PC-3 (cell line): ENCODE measurements around the gene LIMS1. TPM values are rescaled to one million over a fixed set of nuclear protein-coding genes. Genes with fewer than 3 reads are reported as not detected.
"Not testable (repeated sequence)": the region's sequence is repeated elsewhere in the genome, so short reads cannot be mapped to it uniquely, and the experiment has no call there.

ENCODE experiments used
- ATAC-seq: fragments of 200-7000 bp; cut with Tn5 transposase; 2 replicates; pipeline ENCODE4 v1.9.1; 2020; ENCODE audit warnings: mild to moderate bottlenecking, moderate library complexity
- BruUV-seq: library from RNA; stranded (reverse); fragments of 400-500 nt; replicated peaks from 2 replicates; lab custom pipeline; 2021; lab: Mats Ljungman, UMichigan
- CTCF ChIA-PET: fragments of 300-600 bp; sonication (Branson Sonifier 250); formaldehyde crosslinking; loops from one replicate; lab custom pipeline; 2022; ENCODE audit warnings: antibody characterized with exemption; lab: Charles Lee
- POLR2A ChIA-PET: fragments of 300-600 bp; sonication (Branson Sonifier 250); formaldehyde crosslinking; loops from one replicate; lab custom pipeline; 2022; ENCODE audit warnings: antibody characterized with exemption; ENCODE audit not compliant: unreplicated experiment; lab: Charles Lee
- DNase-seq: peaks from one replicate; pipeline ENCODE4 v3.0.0-alpha.2; 2015
- H2AFZ ChIP-seq: fragments of 300-600 bp; sonication (generic); 2 replicates; pipeline ENCODE4 v1.6.0; 2016; ENCODE audit warnings: antibody characterized with exemption, low read length
- H3F3A ChIP-seq: fragments of 300-600 bp; sonication (generic); one replicate; pipeline ENCODE4 v1.6.0; 2017; ENCODE audit warnings: antibody characterized with exemption, low read length, control low read depth, mild to moderate bottlenecking; ENCODE audit not compliant: unreplicated experiment
- H3K27ac ChIP-seq: fragments of 300-600 bp; sonication (generic); 2 replicates; pipeline ENCODE4 v1.5.1; 2016; ENCODE audit warnings: mild to moderate bottlenecking, low read length
- H3K27me3 ChIP-seq: fragments of 300-600 bp; sonication (generic); 2 replicates; pipeline ENCODE4 v1.6.1; 2016; ENCODE audit warnings: low read length, mixed read lengths
- H3K36me3 ChIP-seq: fragments of 300-600 bp; sonication (generic); 2 replicates; pipeline ENCODE4 v1.6.1; 2016; ENCODE audit warnings: low read depth, mixed run types, low read length, mixed read lengths
- H3K4me1 ChIP-seq: fragments of 300-600 bp; sonication (generic); 2 replicates; pipeline ENCODE4 v1.5.1; 2016; ENCODE audit warnings: low read length; ENCODE audit not compliant: insufficient read depth
- H3K4me2 ChIP-seq: fragments of 300-600 bp; sonication (generic); 2 replicates; pipeline ENCODE4 v1.6.0; 2016; ENCODE audit warnings: low read length
- H3K4me3 ChIP-seq: fragments of 300-600 bp; sonication (generic); 2 replicates; pipeline ENCODE4 v1.5.1; 2016; ENCODE audit warnings: mild to moderate bottlenecking, low read length, mixed read lengths
- H3K79me2 ChIP-seq: fragments of 300-600 bp; sonication (generic); 2 replicates; pipeline ENCODE4 v1.6.1; 2017; ENCODE audit warnings: low read length, mixed read lengths
- H3K9ac ChIP-seq: fragments of 300-600 bp; sonication (generic); 2 replicates; pipeline ENCODE4 v1.6.0; 2016; ENCODE audit warnings: mild to moderate bottlenecking, low read length
- H3K9me2 ChIP-seq: fragments of 300-600 bp; sonication (generic); replicated peaks from 2 replicates; pipeline ENCODE4 v1.6.1; 2016; ENCODE audit warnings: mixed run types, low read length, mixed read lengths
- H3K9me3 ChIP-seq: fragments of 300-600 bp; sonication (generic); 2 replicates; pipeline ENCODE4 v1.6.1; 2016; ENCODE audit warnings: low read length, mixed read lengths
- H4K20me1 ChIP-seq: fragments of 300-600 bp; sonication (generic); 2 replicates; pipeline ENCODE4 v1.6.1; 2016; ENCODE audit warnings: low read length, mixed read lengths
- CTCF ChIP-seq: fragments of 300-600 bp; sonication (generic); conservative IDR thresholded peaks from 2 replicates; pipeline ENCODE4 v1.5.1; 2017; ENCODE audit warnings: antibody characterized with exemption, low read depth, mild to moderate bottlenecking, low read length
- EZH2 ChIP-seq: fragments of 300-600 bp; sonication (generic); IDR thresholded peaks from one replicate; pipeline ENCODE4 v1.6.1; 2017; ENCODE audit warnings: antibody characterized with exemption, mild to moderate bottlenecking, low read length; ENCODE audit not compliant: unreplicated experiment
- EZH2phosphoT487 ChIP-seq: fragments of 300-600 bp; sonication (generic); IDR thresholded peaks from 2 replicates; pipeline ENCODE4 v1.6.1; 2018; ENCODE audit warnings: mild to moderate bottlenecking, antibody characterized with exemption, low read length, borderline replicate concordance
- intact Hi-C: fragments of 100-400 bp; cut with micrococcal nuclease; formaldehyde crosslinking; loops from 2 replicates; pipeline ENCODE4 v1.9.0; 2023
- total RNA-seq: library from RNA; depleted of rRNA; stranded (reverse); fragments of >200 nt; gene quantifications from 2 replicates; pipeline ENCODE4 v1.2.3, GENCODE V29; 2014

Gene LIMS1
- total RNA-seq, 1 experiment from 2014 or later, result 58.9 TPM

GRCh38 chr2:108704871-108705270 lies 170.6 kb downstream of the LIMS1 start:
- Histone ChIP-seq H3K4me3 (no peak overlapping the region), H3K4me1 (no peaks in the 10 kb centered on the region), H4K20me1 (no peaks in the 10 kb centered on the region), H3K9me3 (no peaks in the 10 kb centered on the region), H3K27ac (no peak overlapping the region), H3K9me2 (no peaks in the 10 kb centered on the region), H3K79me2 (no peaks in the 10 kb centered on the region), H3K4me2 (no peak overlapping the region), H2AFZ (no peak overlapping the region), H3K27me3 (no peaks in the 10 kb centered on the region), H3K36me3 (no peaks in the 10 kb centered on the region), H3F3A (no peaks in the 10 kb centered on the region), H3K9ac (no peak overlapping the region)
- no TSS peak for BruUV-seq
- TF ChIP-seq CTCF (no peak), EZH2phosphoT487 (no peak), EZH2 (no peak)
- ATAC-seq (no peak), DNase-seq (no peak)
- CTCF ChIA-PET, result no interaction called here
- POLR2A ChIA-PET, result no interaction called here
- intact Hi-C loops, result no loop called here

- Histone ChIP-seq H3K9me2 (no peaks in the 10 kb centered on the region), H3K4me3 (no peak overlapping the region), H3K36me3 (no peaks in the 10 kb centered on the region), H3K4me2 (no peak overlapping the region), H3F3A (no peaks in the 10 kb centered on the region), H4K20me1 (no peaks in the 10 kb centered on the region), H3K9me3 (no peaks in the 10 kb centered on the region), H3K27me3 (no peaks in the 10 kb centered on the region), H3K9ac (no peak overlapping the region), H3K4me1 (no peaks in the 10 kb centered on the region), H3K27ac (no peak overlapping the region), H2AFZ (no peak overlapping the region), H3K79me2 (no peaks in the 10 kb centered on the region)
- intact Hi-C loops, result no loop called here
- BruUV-seq, result no TSS peak
- ChIA-PET POLR2A (no interaction called here), CTCF (no interaction called here)
- ATAC-seq (no peak), DNase-seq (no peak)
- no peak for TF ChIP-seq CTCF
- TF ChIP-seq EZH2, result no peak
- no peak for TF ChIP-seq EZH2phosphoT487
These were observed 173.0 kb downstream of the LIMS1 start for GRCh38 chr2:108707300-108707699.

GRCh38 chr2:108716971-108717370 lies 182.7 kb downstream of the LIMS1 start:
- H3K9ac ChIP-seq, H3K36me3 ChIP-seq, DNase-seq, H4K20me1 ChIP-seq, intact Hi-C loops, POLR2A ChIA-PET, H2AFZ ChIP-seq, CTCF ChIA-PET, H3K4me3 ChIP-seq, BruUV-seq, H3K27ac ChIP-seq, H3K4me2 ChIP-seq, H3K9me2 ChIP-seq, H3K4me1 ChIP-seq, H3K27me3 ChIP-seq, ATAC-seq, H3K9me3 ChIP-seq, H3F3A ChIP-seq: not testable (repeated sequence)
- H3K79me2 ChIP-seq, result peaks cover 27% of the 10 kb centered on the region
